Activated CD8-positive, alpha-beta T cell treated with anti-CD3 and anti-CD28 coated beads, Interleukin-2, amount 10 ng/mL, durations not matched to agents 7 days and 5 days (primary cell): ENCODE results near the gene RYK. TPM values are rescaled to one million over a fixed set of nuclear protein-coding genes. Genes with fewer than 3 reads are reported as not detected.

ENCODE experiments used
- total RNA-seq, 2 experiments: library from RNA; stranded (reverse); gene quantifications; one replicate each; pipeline ENCODE4 v1.2.3, GENCODE V29; 2021

The RYK gene
- total RNA-seq, 2 experiments from 2014 or later = 6.9 to 9.4 TPM

Other genes starting within 250 kb of the RYK start
- not detected for gene SLCO2A1, start 220.9 kb downstream of the RYK start, total RNA-seq
- not detected for gene AMOTL2, start 123.6 kb upstream of the RYK start, total RNA-seq
- 10 to 100 TPM; 24.9 to 25.3 TPM for gene ANAPC13, start 235.1 kb upstream of the RYK start, total RNA-seq
- 10 to 100 TPM; 26.5 to 27.7 TPM for gene CEP63, start 235.2 kb upstream of the RYK start, total RNA-seq